Smooth muscle cell (in vitro differentiated cells): ENCODE measurements around the gene DDX20. TPM values are rescaled to one million over a fixed set of nuclear protein-coding genes. Genes with fewer than 3 reads are reported as not detected.
A peak's percentile ranks its signal among the peaks of the same experiment; 100 is the strongest.

ENCODE experiments used
- DNase-seq: peaks from one replicate; lab custom pipeline; 2025; ENCODE audit not compliant: unreplicated experiment; lab: John Stamatoyannopoulos, UW
- H2AFZ ChIP-seq: fragments of 200-600 bp; sonication (generic); 2 replicates; pipeline ENCODE4 v1.6.0; 2016; ENCODE audit warnings: antibody characterized with exemption, low read depth, mild to moderate bottlenecking
- H3F3A ChIP-seq: fragments of 200-600 bp; sonication (generic); 2 replicates; pipeline ENCODE4 v1.6.0; 2017; ENCODE audit warnings: antibody characterized with exemption, low read depth
- H3K27ac ChIP-seq: fragments of 200-600 bp; sonication (generic); 2 replicates; pipeline ENCODE4 v1.5.1; 2016; ENCODE audit warnings: low read depth, mild to moderate bottlenecking
- H3K27me3 ChIP-seq: fragments of 200-600 bp; sonication (generic); 2 replicates; pipeline ENCODE4 v1.6.1; 2016; ENCODE audit warnings: low read depth, mild to moderate bottlenecking
- H3K36me3 ChIP-seq: fragments of 200-600 bp; sonication (generic); 2 replicates; pipeline ENCODE4 v1.5.1; 2016; ENCODE audit warnings: low read depth
- H3K4me1 ChIP-seq: fragments of 200-600 bp; sonication (generic); 2 replicates; pipeline ENCODE4 v1.5.1; 2016; ENCODE audit warnings: low read depth
- H3K4me2 ChIP-seq: fragments of 200-600 bp; sonication (generic); 2 replicates; pipeline ENCODE4 v1.6.0; 2016; ENCODE audit warnings: mild to moderate bottlenecking
- H3K4me3 ChIP-seq: fragments of 200-600 bp; sonication (generic); 2 replicates; pipeline ENCODE4 v1.5.1; 2016; ENCODE audit warnings: mild to moderate bottlenecking
- H3K79me2 ChIP-seq: fragments of 200-600 bp; sonication (generic); 2 replicates; pipeline ENCODE4 v1.6.0; 2016; ENCODE audit warnings: low read depth, mild to moderate bottlenecking
- H3K9ac ChIP-seq: fragments of 200-600 bp; sonication (generic); 2 replicates; pipeline ENCODE4 v1.6.0; 2016; ENCODE audit warnings: low read depth
- H3K9me3 ChIP-seq: fragments of 200-600 bp; sonication (generic); replicated peaks from 2 replicates; pipeline ENCODE4 v1.5.1; 2016; ENCODE audit warnings: low read depth
- H4K20me1 ChIP-seq: fragments of 200-600 bp; sonication (generic); 2 replicates; pipeline ENCODE4 v1.6.0; 2016; ENCODE audit warnings: low read depth
- WGBS: methylation state at CpG from one replicate; pipeline ENCODE4 v1.1.7; 2016; ENCODE audit warnings: low lambda C conversion rate; 5-methylcytosine and 5-hydroxymethylcytosine counted together
- polyA plus RNA-seq: library from polyadenylated mRNA; unstranded; fragments of >200 nt; fragmentation: Nextera tagmentation; extraction: Ambion mirVana; gene quantifications from 2 replicates; pipeline ENCODE4 v1.2.1, GENCODE V29; 2016
- total RNA-seq: library from RNA; depleted of rRNA; stranded (reverse); fragments of >200 nt; gene quantifications from 2 replicates; pipeline ENCODE4 v1.2.3, GENCODE V29; 2014
- TF ChIP-seq, protein P1 (sequence below): fragments of 200-600 bp; sonication (generic); IDR thresholded peaks from 2 replicates; pipeline ENCODE4 v1.5.1; 2017; ENCODE audit warnings: borderline replicate concordance, mild to moderate bottlenecking, antibody characterized with exemption; ENCODE audit not compliant: insufficient read depth, poor library complexity, severe bottlenecking

Gene DDX20
- total and polyA plus RNA-seq, 2 experiments from 2014 or later = 8.8 to 20.0 TPM

DNA sequence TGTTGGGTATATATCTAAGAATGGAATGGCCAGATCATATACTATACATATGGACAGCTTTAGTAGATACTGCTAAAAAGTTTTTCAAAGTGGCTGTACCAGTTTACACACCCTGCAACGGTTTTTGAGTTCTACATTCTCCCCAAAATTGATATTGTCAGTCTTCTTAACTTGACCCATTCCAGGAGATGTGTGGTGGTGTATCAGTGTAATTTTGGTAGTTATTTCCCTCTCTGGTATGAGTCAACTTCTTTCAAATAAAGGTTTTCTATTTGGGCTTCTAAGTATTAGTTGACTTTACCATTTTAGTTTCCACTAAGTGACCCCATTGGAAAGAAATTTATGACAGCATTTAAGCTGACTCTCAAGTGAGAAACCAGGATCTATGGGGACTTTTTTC lies 45.7 kb upstream of the DDX20 start:
- Histone ChIP-seq H3K9me3 (no peaks in the 10 kb centered on the region), H2AFZ (no peak overlapping the region), H3K4me3 (no peak overlapping the region), H3K27me3 (no peaks in the 10 kb centered on the region), H3K36me3 (no peaks in the 10 kb centered on the region), H3K4me1 (no peaks in the 10 kb centered on the region), H3K27ac (peak overlapping the region; percentile 84), H3K4me2 (peak overlapping the region; percentile 54), H3K79me2 (no peaks in the 10 kb centered on the region), H3K9ac (no peak overlapping the region), H4K20me1 (no peaks in the 10 kb centered on the region), H3F3A (peaks cover 12% of the 10 kb centered on the region)
- WGBS = 85% methylated on average over 1 of the region's 1 CpG
- DNase-seq = no peak
- TF ChIP-seq, protein P1, sequence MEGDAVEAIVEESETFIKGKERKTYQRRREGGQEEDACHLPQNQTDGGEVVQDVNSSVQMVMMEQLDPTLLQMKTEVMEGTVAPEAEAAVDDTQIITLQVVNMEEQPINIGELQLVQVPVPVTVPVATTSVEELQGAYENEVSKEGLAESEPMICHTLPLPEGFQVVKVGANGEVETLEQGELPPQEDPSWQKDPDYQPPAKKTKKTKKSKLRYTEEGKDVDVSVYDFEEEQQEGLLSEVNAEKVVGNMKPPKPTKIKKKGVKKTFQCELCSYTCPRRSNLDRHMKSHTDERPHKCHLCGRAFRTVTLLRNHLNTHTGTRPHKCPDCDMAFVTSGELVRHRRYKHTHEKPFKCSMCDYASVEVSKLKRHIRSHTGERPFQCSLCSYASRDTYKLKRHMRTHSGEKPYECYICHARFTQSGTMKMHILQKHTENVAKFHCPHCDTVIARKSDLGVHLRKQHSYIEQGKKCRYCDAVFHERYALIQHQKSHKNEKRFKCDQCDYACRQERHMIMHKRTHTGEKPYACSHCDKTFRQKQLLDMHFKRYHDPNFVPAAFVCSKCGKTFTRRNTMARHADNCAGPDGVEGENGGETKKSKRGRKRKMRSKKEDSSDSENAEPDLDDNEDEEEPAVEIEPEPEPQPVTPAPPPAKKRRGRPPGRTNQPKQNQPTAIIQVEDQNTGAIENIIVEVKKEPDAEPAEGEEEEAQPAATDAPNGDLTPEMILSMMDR = no peak

- no peak for DNase-seq
- H4K20me1 ChIP-seq = no peaks in the 10 kb centered on the region
- H3F3A ChIP-seq = no peaks in the 10 kb centered on the region
- TF ChIP-seq, protein P1 = no peak
- no peak overlapping the region for H2AFZ ChIP-seq
- no peaks in the 10 kb centered on the region for H3K79me2 ChIP-seq
- H3K27me3 ChIP-seq = no peaks in the 10 kb centered on the region
- H3K4me2 ChIP-seq = no peak overlapping the region
- H3K4me3 ChIP-seq = no peak overlapping the region
- 69% methylated on average over 3 of the region's 3 CpGs for WGBS
- no peak overlapping the region for H3K27ac ChIP-seq
- H3K4me1 ChIP-seq = no peaks in the 10 kb centered on the region
- no peaks in the 10 kb centered on the region for H3K9me3 ChIP-seq
- H3K36me3 ChIP-seq = no peaks in the 10 kb centered on the region
- no peak overlapping the region for H3K9ac ChIP-seq
Observed at GRCh38 chr1:111716333-111716732, 39.4 kb upstream of the DDX20 start.

- Histone ChIP-seq H3K4me2 (no peak overlapping the region), H3F3A (no peaks in the 10 kb centered on the region), H3K4me3 (no peak overlapping the region), H3K9ac (no peak overlapping the region), H4K20me1 (no peaks in the 10 kb centered on the region), H3K79me2 (no peaks in the 10 kb centered on the region), H3K9me3 (no peaks in the 10 kb centered on the region), H3K36me3 (no peaks in the 10 kb centered on the region), H3K27me3 (no peaks in the 10 kb centered on the region), H2AFZ (no peak overlapping the region), H3K27ac (no peak overlapping the region), H3K4me1 (no peaks in the 10 kb centered on the region)
- WGBS = 100% methylated on average over 2 of the region's 2 CpGs
- DNase-seq = no peak
- TF ChIP-seq, protein P1 = no peak
Observed at GRCh38 chr1:111717450-111717849, 38.3 kb upstream of the DDX20 start.

DNA sequence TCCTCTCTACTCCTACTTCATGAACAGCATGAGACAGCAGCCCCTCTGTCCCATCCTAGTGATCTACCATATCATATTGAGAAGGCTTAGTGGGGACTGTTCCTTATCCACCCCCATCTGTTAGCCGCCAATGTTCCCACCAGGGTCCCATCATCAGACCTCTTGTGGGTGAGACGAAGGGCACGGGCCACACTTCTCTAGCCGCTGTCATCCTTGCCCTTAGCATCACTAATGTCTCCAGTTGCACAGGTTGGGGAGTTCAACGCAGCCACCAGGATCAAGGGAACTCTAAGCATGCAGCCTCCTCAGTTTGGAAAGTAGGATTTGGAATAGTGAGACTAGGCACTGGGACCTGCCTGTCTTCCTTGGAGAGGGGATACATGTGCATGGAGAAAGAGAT lies 36.6 kb upstream of the DDX20 start:
- Histone ChIP-seq H3K4me1 (no peaks in the 10 kb centered on the region), H2AFZ (no peak overlapping the region), H3F3A (no peaks in the 10 kb centered on the region), H3K27ac (no peak overlapping the region), H3K4me2 (no peak overlapping the region), H3K9ac (no peak overlapping the region), H4K20me1 (no peaks in the 10 kb centered on the region), H3K9me3 (no peaks in the 10 kb centered on the region), H3K79me2 (no peaks in the 10 kb centered on the region), H3K36me3 (no peaks in the 10 kb centered on the region), H3K4me3 (no peak overlapping the region), H3K27me3 (no peaks in the 10 kb centered on the region)
- 97% methylated on average over 5 of the region's 5 CpGs for WGBS
- TF ChIP-seq, protein P1 = no peak
- DNase-seq = no peak
